Neuron (in vitro differentiated cells): ENCODE results near the gene CADPS2.

ENCODE experiments used
- H2AFZ ChIP-seq: one replicate; pipeline ENCODE4 v1.6.1; 2013; ENCODE audit warnings: low read depth, mild to moderate bottlenecking, inconsistent platforms, low read length, moderate library complexity
- H3K27me3 ChIP-seq: one replicate; pipeline ENCODE4 v1.6.1; 2013; ENCODE audit warnings: low read length; ENCODE audit not compliant: insufficient read depth
- H3K36me3 ChIP-seq: one replicate; pipeline ENCODE4 v1.6.1; 2013; ENCODE audit warnings: low read length; ENCODE audit not compliant: insufficient read depth
- H3K4me1 ChIP-seq: one replicate; pipeline ENCODE4 v1.6.1; 2013; ENCODE audit warnings: low read length; ENCODE audit not compliant: insufficient read depth
- H3K4me3 ChIP-seq: 2 replicates; pipeline ENCODE4 v1.5.1; 2013; ENCODE audit warnings: mild to moderate bottlenecking, low read length, moderate library complexity
- H3K9me3 ChIP-seq: one replicate; pipeline ENCODE4 v1.6.1; 2013; ENCODE audit warnings: low read length

Gene CADPS2

GRCh38 chr7:122619664-122620063, 266.6 kb downstream of the CADPS2 start:
- H3K27me3 ChIP-seq = no peaks in the 10 kb centered on the region
- H3K36me3 ChIP-seq = no peaks in the 10 kb centered on the region
- H3K4me1 ChIP-seq = peaks cover 3% of the 10 kb centered on the region
- H3K9me3 ChIP-seq = no peaks in the 10 kb centered on the region
- no peak overlapping the region for H2AFZ ChIP-seq
- no peak overlapping the region for H3K4me3 ChIP-seq

- Histone ChIP-seq H3K4me1 (peaks cover 3% of the 10 kb centered on the region), H3K27me3 (no peaks in the 10 kb centered on the region), H2AFZ (no peak overlapping the region), H3K4me3 (no peak overlapping the region), H3K36me3 (no peaks in the 10 kb centered on the region), H3K9me3 (no peaks in the 10 kb centered on the region)
Observed at GRCh38 chr7:122618585-122619189, 267.6 kb downstream of the CADPS2 start.

GRCh38 chr7:122616951-122617350, 269.3 kb downstream of the CADPS2 start:
- H3K4me1 ChIP-seq = peaks cover 3% of the 10 kb centered on the region
- H3K36me3 ChIP-seq = no peaks in the 10 kb centered on the region
- H3K9me3 ChIP-seq = no peaks in the 10 kb centered on the region
- no peak overlapping the region for H3K4me3 ChIP-seq
- H3K27me3 ChIP-seq = no peaks in the 10 kb centered on the region
- H2AFZ ChIP-seq = no peak overlapping the region

GRCh38 chr7:122605929-122606328, 280.3 kb downstream of the CADPS2 start:
- H3K9me3 ChIP-seq = no peaks in the 10 kb centered on the region
- no peak overlapping the region for H2AFZ ChIP-seq
- no peaks in the 10 kb centered on the region for H3K36me3 ChIP-seq
- H3K4me3 ChIP-seq = no peak overlapping the region
- H3K27me3 ChIP-seq = no peaks in the 10 kb centered on the region
- H3K4me1 ChIP-seq = no peaks in the 10 kb centered on the region

GRCh38 chr7:122604251-122604650, 282.0 kb downstream of the CADPS2 start:
- Histone ChIP-seq H3K4me3 (no peak overlapping the region), H2AFZ (no peak overlapping the region), H3K27me3 (no peaks in the 10 kb centered on the region), H3K36me3 (no peaks in the 10 kb centered on the region), H3K4me1 (no peaks in the 10 kb centered on the region), H3K9me3 (no peaks in the 10 kb centered on the region)

GRCh38 chr7:122602800-122603199, 283.5 kb downstream of the CADPS2 start:
- no peaks in the 10 kb centered on the region for H3K4me1 ChIP-seq
- H3K9me3 ChIP-seq = no peaks in the 10 kb centered on the region
- no peak overlapping the region for H2AFZ ChIP-seq
- no peaks in the 10 kb centered on the region for H3K36me3 ChIP-seq
- H3K4me3 ChIP-seq = no peak overlapping the region
- H3K27me3 ChIP-seq = no peaks in the 10 kb centered on the region

- Histone ChIP-seq H3K36me3 (no peaks in the 10 kb centered on the region), H3K9me3 (no peaks in the 10 kb centered on the region), H3K27me3 (no peaks in the 10 kb centered on the region), H2AFZ (no peak overlapping the region), H3K4me3 (no peak overlapping the region), H3K4me1 (no peaks in the 10 kb centered on the region)
Observed at GRCh38 chr7:122600630-122601029, 285.6 kb downstream of the CADPS2 start.

GRCh38 chr7:122600042-122600441, 286.2 kb downstream of the CADPS2 start:
- Histone ChIP-seq H3K36me3 (no peaks in the 10 kb centered on the region), H3K4me1 (no peaks in the 10 kb centered on the region), H3K9me3 (no peaks in the 10 kb centered on the region), H3K27me3 (no peaks in the 10 kb centered on the region), H3K4me3 (no peak overlapping the region), H2AFZ (no peak overlapping the region)

- Histone ChIP-seq H3K4me3 (no peak overlapping the region), H3K27me3 (no peaks in the 10 kb centered on the region), H2AFZ (no peak overlapping the region), H3K4me1 (no peaks in the 10 kb centered on the region), H3K9me3 (no peaks in the 10 kb centered on the region), H3K36me3 (no peaks in the 10 kb centered on the region)
Observed at GRCh38 chr7:122597277-122597676, 289.0 kb downstream of the CADPS2 start.

- H3K4me3 ChIP-seq = no peak overlapping the region
- no peaks in the 10 kb centered on the region for H3K4me1 ChIP-seq
- no peak overlapping the region for H2AFZ ChIP-seq
- H3K36me3 ChIP-seq = no peaks in the 10 kb centered on the region
- no peaks in the 10 kb centered on the region for H3K27me3 ChIP-seq
- no peaks in the 10 kb centered on the region for H3K9me3 ChIP-seq
Observed at GRCh38 chr7:122595885-122596284, 290.4 kb downstream of the CADPS2 start.

GRCh38 chr7:122588621-122589020, 297.6 kb downstream of the CADPS2 start:
- Histone ChIP-seq H2AFZ (no peak overlapping the region), H3K36me3 (no peaks in the 10 kb centered on the region), H3K4me1 (peaks cover 2% of the 10 kb centered on the region), H3K27me3 (no peaks in the 10 kb centered on the region), H3K4me3 (no peak overlapping the region), H3K9me3 (no peaks in the 10 kb centered on the region)

GRCh38 chr7:122584676-122585251, 301.5 kb downstream of the CADPS2 start:
- H3K4me1 ChIP-seq = peaks cover 2% of the 10 kb centered on the region
- no peaks in the 10 kb centered on the region for H3K27me3 ChIP-seq
- H2AFZ ChIP-seq = no peak overlapping the region
- H3K9me3 ChIP-seq = no peaks in the 10 kb centered on the region
- no peaks in the 10 kb centered on the region for H3K36me3 ChIP-seq
- H3K4me3 ChIP-seq = no peak overlapping the region

- no peaks in the 10 kb centered on the region for H3K4me1 ChIP-seq
- no peaks in the 10 kb centered on the region for H3K27me3 ChIP-seq
- H3K36me3 ChIP-seq = no peaks in the 10 kb centered on the region
- no peaks in the 10 kb centered on the region for H3K9me3 ChIP-seq
- no peak overlapping the region for H3K4me3 ChIP-seq
- H2AFZ ChIP-seq = no peak overlapping the region
Observed at GRCh38 chr7:122578350-122578749, 307.9 kb downstream of the CADPS2 start.

- Histone ChIP-seq H2AFZ (no peak overlapping the region), H3K36me3 (no peaks in the 10 kb centered on the region), H3K4me3 (no peak overlapping the region), H3K9me3 (no peaks in the 10 kb centered on the region), H3K4me1 (no peaks in the 10 kb centered on the region), H3K27me3 (no peaks in the 10 kb centered on the region)
Observed at GRCh38 chr7:122577449-122578003, 308.7 kb downstream of the CADPS2 start.
